Brain microvascular endothelial cell (primary cell): ENCODE data around the gene LCN9.

Source experiments
- DNase-seq: peaks from one replicate; pipeline ENCODE4 v3.0.0-alpha.2; 2020
- H3K27ac ChIP-seq: fragments of 250-450 bp; sonication (Bioruptor Pico); 2 replicates; pipeline ENCODE4 v1.5.1; 2020; ENCODE audit warnings: mild to moderate bottlenecking, moderate library complexity
- H3K27me3 ChIP-seq: fragments of 250-450 bp; sonication (Bioruptor Pico); replicated peaks from 2 replicates; pipeline ENCODE4 v1.5.1; 2020; ENCODE audit warnings: mild to moderate bottlenecking
- H3K36me3 ChIP-seq: fragments of 250-450 bp; sonication (Bioruptor Pico); replicated peaks from 2 replicates; pipeline ENCODE4 v1.5.1; 2020; ENCODE audit warnings: mild to moderate bottlenecking
- H3K4me3 ChIP-seq: 2 replicates; pipeline ENCODE4 v1.5.1; 2011; ENCODE audit warnings: low read depth, mild to moderate bottlenecking, control low read depth, low read length, moderate library complexity
- in situ Hi-C: cut with HindIII; loops from 2 replicates; pipeline ENCODE4 v1.10.0; 2017; ENCODE audit warnings: low sequenced_read_pairs, low pct_ligation_motif_present
- TF ChIP-seq, protein P1 (sequence below): IDR thresholded peaks from 2 replicates; pipeline ENCODE4 v1.5.1; 2011; ENCODE audit warnings: low read depth, mild to moderate bottlenecking, moderate library complexity, low read length, control low read depth, inconsistent platforms; ENCODE audit errors: missing control alignments

LCN9 gene

DNA sequence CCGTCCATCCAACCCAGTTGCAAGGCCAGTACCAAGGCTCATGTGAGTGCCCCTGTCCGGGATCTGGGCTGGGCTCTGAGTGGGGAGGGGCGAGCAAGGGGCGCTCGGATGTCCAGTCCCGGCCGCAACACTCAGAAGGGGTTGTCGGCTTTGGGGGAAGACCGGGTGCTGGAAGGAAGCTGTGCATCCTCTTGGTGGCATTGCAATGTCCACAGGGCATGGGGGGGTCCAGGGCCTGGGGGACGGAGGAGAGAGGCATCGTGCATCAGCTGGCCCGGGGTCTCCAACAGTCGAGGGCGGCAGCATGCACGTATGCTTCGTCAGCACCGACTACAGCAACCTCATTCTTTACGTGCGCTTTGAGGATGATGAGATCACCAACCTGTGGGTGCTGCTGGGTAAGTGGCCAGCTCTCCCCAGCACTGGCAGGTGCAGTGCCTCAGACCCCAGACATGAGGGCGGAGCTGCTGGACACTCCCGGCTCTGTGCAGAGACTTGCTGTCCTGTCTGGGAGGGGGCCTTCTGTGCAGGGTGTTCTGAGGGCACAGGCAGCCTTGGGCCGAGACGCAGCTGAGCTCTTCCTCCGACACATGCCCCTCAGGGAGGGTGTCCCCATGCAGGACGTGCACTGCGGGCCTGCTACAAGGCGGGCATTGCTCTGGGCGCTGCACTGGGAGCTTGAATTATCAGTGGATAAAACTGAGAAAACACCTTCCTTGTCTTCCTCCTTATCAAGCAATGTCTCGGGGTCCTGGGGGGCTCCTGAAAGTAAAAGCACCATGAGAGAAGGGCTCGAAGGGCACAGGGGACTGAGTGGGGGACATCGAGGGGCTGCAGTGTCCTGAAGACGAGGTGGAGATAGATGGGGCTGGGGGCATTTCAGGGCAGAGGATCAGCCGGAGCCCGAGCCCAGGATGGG lies 46.2 kb upstream of the LCN9 start:
- Histone ChIP-seq H3K27ac (no peak overlapping the region), H3K36me3 (no peaks in the 10 kb centered on the region), H3K27me3 (no peaks in the 10 kb centered on the region), H3K4me3 (no peak overlapping the region)
- TF ChIP-seq, protein P1, sequence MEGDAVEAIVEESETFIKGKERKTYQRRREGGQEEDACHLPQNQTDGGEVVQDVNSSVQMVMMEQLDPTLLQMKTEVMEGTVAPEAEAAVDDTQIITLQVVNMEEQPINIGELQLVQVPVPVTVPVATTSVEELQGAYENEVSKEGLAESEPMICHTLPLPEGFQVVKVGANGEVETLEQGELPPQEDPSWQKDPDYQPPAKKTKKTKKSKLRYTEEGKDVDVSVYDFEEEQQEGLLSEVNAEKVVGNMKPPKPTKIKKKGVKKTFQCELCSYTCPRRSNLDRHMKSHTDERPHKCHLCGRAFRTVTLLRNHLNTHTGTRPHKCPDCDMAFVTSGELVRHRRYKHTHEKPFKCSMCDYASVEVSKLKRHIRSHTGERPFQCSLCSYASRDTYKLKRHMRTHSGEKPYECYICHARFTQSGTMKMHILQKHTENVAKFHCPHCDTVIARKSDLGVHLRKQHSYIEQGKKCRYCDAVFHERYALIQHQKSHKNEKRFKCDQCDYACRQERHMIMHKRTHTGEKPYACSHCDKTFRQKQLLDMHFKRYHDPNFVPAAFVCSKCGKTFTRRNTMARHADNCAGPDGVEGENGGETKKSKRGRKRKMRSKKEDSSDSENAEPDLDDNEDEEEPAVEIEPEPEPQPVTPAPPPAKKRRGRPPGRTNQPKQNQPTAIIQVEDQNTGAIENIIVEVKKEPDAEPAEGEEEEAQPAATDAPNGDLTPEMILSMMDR = no peak
- in situ Hi-C loops = no loop called here
- no peak for DNase-seq

DNA sequence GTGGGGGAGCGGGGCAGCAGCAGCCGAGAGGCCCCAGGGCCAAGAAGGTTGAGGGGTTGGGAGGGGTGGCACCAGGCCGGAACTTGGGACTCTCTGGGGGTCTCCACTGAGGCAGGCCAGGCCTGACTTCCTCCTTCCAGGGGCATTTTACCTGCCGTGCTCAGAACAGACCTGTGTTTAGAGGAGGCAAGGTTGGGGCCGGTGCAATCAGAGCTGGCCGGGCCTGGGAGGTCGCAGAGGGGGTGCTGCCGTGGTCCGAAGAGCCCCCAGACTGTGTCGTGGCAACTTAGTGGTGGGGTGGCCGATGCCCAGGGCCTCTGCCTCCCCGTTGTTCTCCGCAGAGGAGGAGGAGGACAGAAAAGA lies 45.6 kb upstream of the LCN9 start:
- no peak for DNase-seq
- Histone ChIP-seq H3K27me3 (no peaks in the 10 kb centered on the region), H3K4me3 (no peak overlapping the region), H3K27ac (no peak overlapping the region), H3K36me3 (no peaks in the 10 kb centered on the region)
- TF ChIP-seq, protein P1 = no peak
- in situ Hi-C loops = no loop called here

DNA sequence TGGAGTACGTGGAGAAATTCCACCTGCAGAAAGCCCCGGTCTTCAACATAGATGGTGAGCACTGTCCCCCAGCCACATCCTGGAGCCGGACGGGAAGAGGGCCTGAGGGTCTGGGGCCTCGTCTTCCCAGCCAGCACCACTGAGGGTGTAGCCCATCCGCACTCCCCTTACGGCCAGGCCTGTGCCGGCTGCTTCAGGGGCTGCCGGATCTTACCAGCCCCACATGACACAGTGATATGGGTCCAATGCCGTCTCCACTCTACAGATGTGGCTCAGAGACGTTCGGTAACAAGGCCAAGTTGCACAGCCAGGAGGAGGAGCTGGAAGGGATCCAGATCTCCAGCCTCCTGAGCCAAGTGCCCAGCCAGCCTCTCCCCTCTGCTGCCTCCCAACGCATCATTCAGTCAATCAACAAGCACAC lies 45.1 kb upstream of the LCN9 start:
- Histone ChIP-seq H3K4me3 (no peak overlapping the region), H3K27me3 (no peaks in the 10 kb centered on the region), H3K36me3 (no peaks in the 10 kb centered on the region), H3K27ac (no peak overlapping the region)
- TF ChIP-seq, protein P1 = no peak
- DNase-seq = no peak
- in situ Hi-C loops = no loop called here

DNA sequence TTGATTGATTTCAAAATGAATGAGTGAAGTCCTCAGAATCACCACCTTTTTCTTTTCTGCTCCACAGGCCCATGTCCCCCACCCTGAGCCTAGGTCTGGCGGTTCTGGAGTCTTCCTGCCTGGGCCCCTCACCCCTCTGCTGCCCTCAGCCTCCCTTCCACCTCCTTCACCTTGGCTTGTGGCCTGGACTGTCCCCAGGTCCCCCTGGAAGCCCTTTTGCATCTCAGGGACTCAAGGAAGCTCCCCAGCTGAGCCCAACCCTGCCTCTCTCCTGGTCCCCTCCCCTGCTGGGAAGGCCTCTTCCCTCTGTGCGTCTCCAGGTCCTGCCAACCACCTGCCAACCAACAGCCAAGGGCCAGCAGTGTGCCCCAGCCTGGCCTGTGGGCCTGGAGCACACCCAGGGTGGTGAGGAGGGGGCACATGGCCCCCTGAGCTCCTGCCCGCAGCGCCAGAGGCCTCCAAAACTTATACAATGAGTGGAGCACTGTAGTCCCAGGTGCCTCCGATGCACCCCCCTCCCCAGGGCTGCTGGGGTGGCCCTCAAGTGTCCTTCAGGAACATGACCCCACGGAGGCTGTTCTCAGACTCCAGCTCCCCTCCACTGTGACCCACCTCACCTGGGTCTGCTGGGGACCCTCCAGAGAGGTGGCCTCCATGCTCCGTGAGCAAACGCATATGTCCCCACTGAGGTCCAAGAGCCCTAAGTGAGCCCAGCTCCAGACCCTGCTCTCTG lies 44.1 kb upstream of the LCN9 start:
- Histone ChIP-seq H3K27ac (no peak overlapping the region), H3K4me3 (no peak overlapping the region), H3K36me3 (no peaks in the 10 kb centered on the region), H3K27me3 (no peaks in the 10 kb centered on the region)
- in situ Hi-C loops = no loop called here
- TF ChIP-seq, protein P1 = no peak
- no peak for DNase-seq

DNA sequence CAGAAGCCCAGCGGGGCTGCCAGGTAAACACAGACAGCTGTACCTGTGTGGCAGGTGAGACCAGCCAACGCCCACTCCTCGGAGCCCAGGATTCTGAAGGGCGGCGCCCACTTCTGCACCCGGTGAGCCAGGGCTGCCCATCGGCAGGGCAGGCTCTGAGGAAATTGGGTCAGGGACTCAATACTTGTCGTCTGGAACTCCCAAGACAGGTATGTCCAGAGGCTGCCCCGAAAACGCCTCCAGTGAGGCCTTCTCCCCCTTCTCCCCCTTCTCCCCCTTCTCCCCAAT lies 43.6 kb upstream of the LCN9 start:
- no peaks in the 10 kb centered on the region for H3K36me3 ChIP-seq
- in situ Hi-C loops = no loop called here
- no peak overlapping the region for H3K4me3 ChIP-seq
- no peaks in the 10 kb centered on the region for H3K27me3 ChIP-seq
- H3K27ac ChIP-seq = no peak overlapping the region
- TF ChIP-seq, protein P1 = no peak
- no peak for DNase-seq
